Omental fat pad (tissue), 4 donors: ENCODE measurements around the gene GPR37L1. TPM values are rescaled to one million over a fixed set of nuclear protein-coding genes. Genes with fewer than 3 reads are reported as not detected.

ENCODE experiments used
- ATAC-seq: fragments of 150-250 bp; one replicate; pipeline ENCODE4 v1.9.1; 2016; ENCODE audit warnings: mild to moderate bottlenecking, moderate library complexity; ENCODE audit not compliant: low FRiP score
- DNase-seq: peaks from one replicate; pipeline ENCODE4 v3.0.0-alpha.2; 2019; ENCODE audit warnings: low spot score
- CTCF ChIP-seq, 3 donors: fragments of 450-650 bp; IDR thresholded peaks; one replicate each; pipeline ENCODE4 v1.5.1; 2016 to 2017; ENCODE audit warnings: antibody characterized with exemption in 3 of 3, mild to moderate bottlenecking in 3 of 3, moderate library complexity in 2 of 3
- total RNA-seq, 4 donors: library from RNA; depleted of rRNA; stranded (reverse); fragments of >200 nt; gene quantifications; one replicate each; pipeline ENCODE4 v1.1.0, GENCODE V29; 2016

The GPR37L1 gene
- total RNA-seq, 4 donors from 2014 or later, result 0.16 TPM; not detected in 3

- ATAC-seq, result no peak
- TF ChIP-seq CTCF (IDR thresholded peaks at IDR 0.05), result no peak
Measured at GRCh38 chr1:202101184-202101583, 21.5 kb upstream of the GPR37L1 start.

GRCh38 chr1:202104073-202104472 is 18.6 kb upstream of the GPR37L1 start:
- no peak for TF ChIP-seq CTCF (IDR thresholded peaks at IDR 0.05)
- DNase-seq (no peak), ATAC-seq (no peak)

More at GRCh38 chr1:202101184-202101583, 21.5 kb upstream of the GPR37L1 start:
- no peak for DNase-seq

GRCh38 chr1:202105571-202106339 is 17.0 kb upstream of the GPR37L1 start:
- no peak for TF ChIP-seq CTCF (IDR thresholded peaks at IDR 0.05)
- DNase-seq (no peak), ATAC-seq (no peak)

GRCh38 chr1:202106340-202107254 is 16.1 kb upstream of the GPR37L1 start:
- ATAC-seq, result no peak
- TF ChIP-seq CTCF (IDR thresholded peaks at IDR 0.05), result no peak

GRCh38 chr1:202107321-202107761 is 15.4 kb upstream of the GPR37L1 start:
- ATAC-seq (peak; percentile 41), DNase-seq (no peak)
- TF ChIP-seq CTCF (IDR thresholded peaks at IDR 0.05), result no peak

More at GRCh38 chr1:202106340-202107254, 16.1 kb upstream of the GPR37L1 start:
- no peak for DNase-seq

GRCh38 chr1:202107801-202108731 is 14.7 kb upstream of the GPR37L1 start:
- no peak for DNase-seq
- ATAC-seq, result no peak
- TF ChIP-seq CTCF (IDR thresholded peaks at IDR 0.05), result no peak
